LNCAP (cell line): ENCODE data around the gene PTPRK.

Experiments used
- TF ChIP-seq, protein P1 (sequence below): fragments of 450-650 bp; IDR thresholded peaks from 2 replicates; pipeline ENCODE4 v1.5.1; 2017; ENCODE audit warnings: mild to moderate bottlenecking

Gene PTPRK

DNA sequence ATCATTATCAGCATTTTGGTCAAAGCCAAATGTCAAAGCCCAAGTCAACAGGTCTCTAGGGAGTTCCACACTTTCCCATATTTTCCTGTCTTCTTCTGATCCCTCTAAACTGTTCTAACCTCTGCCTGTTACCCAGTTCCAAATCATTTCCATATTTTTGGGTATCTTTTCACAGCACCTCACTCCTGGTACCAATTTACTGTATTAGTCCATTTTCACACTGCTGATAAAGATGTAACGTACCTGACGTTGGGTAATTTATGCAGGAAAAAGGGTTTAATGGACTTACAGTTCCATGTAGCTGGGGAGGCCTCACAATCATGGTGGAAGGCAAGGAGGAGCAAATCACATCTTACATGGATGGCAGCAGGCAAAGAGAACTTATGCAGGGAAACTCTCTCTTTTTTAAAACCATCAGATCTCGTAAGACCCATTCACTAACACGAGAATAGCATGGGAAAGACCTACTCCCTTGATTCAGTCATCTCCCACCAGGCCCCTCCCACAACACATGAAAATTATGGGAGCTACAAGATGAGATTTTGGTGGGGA, 143.4 kb downstream of the PTPRK start:
- TF ChIP-seq, protein P1, sequence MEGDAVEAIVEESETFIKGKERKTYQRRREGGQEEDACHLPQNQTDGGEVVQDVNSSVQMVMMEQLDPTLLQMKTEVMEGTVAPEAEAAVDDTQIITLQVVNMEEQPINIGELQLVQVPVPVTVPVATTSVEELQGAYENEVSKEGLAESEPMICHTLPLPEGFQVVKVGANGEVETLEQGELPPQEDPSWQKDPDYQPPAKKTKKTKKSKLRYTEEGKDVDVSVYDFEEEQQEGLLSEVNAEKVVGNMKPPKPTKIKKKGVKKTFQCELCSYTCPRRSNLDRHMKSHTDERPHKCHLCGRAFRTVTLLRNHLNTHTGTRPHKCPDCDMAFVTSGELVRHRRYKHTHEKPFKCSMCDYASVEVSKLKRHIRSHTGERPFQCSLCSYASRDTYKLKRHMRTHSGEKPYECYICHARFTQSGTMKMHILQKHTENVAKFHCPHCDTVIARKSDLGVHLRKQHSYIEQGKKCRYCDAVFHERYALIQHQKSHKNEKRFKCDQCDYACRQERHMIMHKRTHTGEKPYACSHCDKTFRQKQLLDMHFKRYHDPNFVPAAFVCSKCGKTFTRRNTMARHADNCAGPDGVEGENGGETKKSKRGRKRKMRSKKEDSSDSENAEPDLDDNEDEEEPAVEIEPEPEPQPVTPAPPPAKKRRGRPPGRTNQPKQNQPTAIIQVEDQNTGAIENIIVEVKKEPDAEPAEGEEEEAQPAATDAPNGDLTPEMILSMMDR = no peak

DNA sequence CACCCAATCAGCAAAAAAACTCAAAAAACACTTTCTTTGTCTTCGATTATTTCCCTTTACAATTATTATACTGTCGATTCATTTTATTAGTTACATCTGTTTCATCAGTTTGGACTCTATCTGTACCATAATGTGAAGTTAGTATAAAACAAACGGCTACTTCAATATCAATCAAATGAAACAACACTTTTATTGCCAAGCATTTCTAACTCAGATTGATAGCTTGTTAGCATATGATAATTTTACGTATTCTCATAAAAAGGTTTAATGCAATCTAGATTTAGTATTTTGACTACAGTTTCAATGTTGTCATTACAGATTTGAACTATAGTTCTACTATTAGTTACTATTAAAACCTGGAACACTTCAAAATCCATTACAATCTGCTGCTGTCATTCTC, 149.3 kb downstream of the PTPRK start:
- TF ChIP-seq, protein P1 = no peak

DNA sequence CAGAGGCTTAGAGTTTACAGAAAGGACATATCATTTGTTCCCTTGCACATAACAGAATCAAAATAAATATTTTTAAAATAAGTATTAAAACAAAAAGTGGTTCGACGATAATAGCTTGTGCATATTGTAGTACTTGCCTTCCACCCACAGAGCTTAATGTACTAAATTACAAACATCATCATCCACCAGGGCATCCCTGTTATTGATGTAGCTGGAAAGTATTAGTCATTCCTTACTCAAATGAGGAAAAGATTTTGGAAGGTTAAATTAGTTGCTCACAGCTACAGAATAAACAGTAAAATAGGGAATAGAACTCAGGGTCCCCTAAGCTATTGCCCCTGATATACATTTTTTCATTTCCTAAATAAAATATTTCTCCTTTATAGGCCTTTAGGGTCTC, 150.3 kb downstream of the PTPRK start:
- TF ChIP-seq, protein P1 = no peak

DNA sequence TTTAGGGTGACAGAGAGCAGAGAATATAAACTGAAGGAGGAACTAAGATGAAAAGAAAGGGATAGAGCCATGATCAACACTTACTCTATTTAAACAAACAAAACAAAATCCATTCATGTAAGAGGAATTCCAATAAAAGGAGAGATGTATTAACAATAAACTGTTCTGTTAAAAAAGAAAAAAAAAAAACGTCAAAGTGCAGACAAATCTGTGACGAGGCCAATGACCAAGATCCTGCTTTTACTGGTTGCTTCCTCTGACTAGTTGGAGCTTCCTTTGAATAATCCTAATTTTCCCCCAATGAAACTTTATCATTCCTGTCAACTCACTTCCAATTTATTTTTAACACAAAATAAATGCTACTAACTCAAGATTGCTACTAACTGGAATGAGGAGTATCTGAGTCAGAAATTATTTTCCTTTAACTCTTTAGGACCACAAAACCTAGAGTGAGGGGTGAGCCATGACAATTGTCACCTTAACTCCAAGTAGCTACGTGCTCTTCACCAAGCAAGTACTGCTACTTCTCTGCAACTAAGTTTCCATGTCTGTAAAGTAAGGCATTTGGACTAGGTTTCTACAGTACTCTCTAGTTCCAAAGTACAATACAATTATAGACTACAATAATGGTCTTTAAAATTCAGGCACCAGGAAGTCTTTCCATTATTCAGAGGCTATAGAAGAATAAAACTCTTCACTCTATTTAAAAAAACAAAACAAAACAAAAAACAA, 152.0 kb downstream of the PTPRK start:
- TF ChIP-seq, protein P1 = no peak

DNA sequence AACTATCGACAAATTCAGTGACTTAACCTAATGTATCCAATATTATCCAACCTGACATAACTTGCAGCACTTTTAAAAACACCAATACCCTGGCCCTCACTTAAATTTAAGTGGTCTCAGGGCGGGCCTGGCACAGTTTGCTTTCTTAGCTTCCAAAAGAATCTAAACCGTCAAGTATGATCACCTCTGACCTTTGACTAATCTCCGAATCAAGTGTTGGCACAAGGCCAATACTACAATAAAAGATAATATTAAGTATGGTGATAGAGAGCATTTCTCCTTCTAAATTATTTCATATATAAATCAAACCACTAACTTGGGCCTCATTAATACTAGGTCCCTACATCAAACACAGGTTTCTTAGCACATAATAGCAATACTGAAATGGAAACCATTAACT, 153.0 kb downstream of the PTPRK start:
- TF ChIP-seq, protein P1 = no peak

DNA sequence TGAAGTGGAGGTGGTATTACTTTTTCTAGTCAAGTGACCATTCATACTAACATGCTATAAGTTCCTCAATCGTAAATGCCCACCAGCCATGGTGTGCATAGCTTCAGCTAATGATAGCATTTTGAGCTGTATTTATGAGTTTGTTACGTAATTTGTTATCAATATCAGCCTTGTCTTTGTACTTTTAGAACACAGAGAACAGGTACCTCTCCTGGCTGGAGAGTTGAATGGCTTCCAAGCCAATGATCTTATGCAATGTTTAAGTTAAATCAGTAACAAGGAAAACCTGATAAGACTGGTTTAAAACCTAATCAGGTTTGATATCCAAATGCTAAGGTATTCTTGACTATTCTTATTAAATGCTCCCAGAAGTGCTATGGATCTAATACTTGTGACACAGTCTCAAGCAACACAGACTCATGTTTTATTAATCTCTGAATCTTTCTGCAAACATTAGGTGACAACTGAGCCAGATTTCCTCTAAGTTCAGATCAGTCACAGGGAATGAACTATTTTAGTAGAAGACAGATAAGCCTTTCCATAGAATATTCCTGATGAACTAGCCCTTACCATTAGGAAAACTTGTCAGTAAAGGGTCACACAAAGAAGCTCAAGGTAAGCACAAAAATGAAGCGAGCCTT, 154.8 kb downstream of the PTPRK start:
- TF ChIP-seq, protein P1 = no peak

DNA sequence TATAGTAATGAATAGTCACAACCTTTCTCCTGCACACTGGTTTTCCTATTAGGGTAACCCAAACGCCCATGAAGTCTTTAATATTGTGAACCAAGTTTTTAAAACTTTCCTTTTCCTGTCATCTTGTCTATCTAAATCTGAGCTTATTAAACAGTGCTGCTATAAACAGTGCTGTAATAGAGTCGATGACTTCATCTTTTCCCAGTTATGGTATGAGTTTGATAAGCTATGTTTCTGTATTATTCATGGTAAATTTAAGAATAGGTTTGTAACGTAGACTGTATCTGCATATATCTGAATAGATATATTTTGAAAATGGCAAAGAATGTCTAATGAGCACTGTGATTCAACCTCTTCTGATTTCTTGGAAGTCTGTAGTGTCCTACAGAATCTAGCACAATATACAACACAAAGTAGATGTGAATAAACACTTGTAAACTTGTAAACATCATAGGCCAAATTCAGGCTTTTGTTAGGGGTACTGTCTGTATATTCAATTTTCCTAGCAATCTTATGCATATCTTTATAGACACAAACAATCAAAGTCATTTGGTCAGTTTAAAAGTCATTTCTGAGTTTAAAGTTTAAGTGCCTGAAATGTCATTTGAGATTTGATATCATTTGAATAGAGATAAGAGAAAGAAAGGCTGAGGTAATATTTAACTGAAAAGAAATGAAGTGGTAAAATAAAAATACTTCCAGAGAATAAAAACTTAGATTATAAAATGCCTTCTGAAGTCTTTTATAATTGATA, 155.5 kb downstream of the PTPRK start:
- TF ChIP-seq, protein P1 = no peak
